PFSK-1 (cell line): ENCODE measurements around the gene CCS.

ENCODE experiments used
- FOXP2 ChIP-seq: optimal IDR thresholded peaks from 2 replicates; pipeline ENCODE3; 2011; ENCODE audit warnings: borderline replicate concordance, control low read depth, inconsistent platforms; ENCODE audit not compliant: insufficient read depth; ENCODE audit errors: extremely low read length, extremely low read depth
- POLR2AphosphoS5 ChIP-seq: IDR thresholded peaks from 2 replicates; pipeline ENCODE4 v1.6.1; 2012; ENCODE audit warnings: low read depth, mild to moderate bottlenecking, control low read depth, low read length, moderate library complexity
- REST ChIP-seq, 2 experiments: IDR thresholded peaks; 2 replicates each; pipeline versions ENCODE4 v1.6.1 to v1.8.0; 2011 to 2012; ENCODE audit warnings: low read depth in 2 of 2, low read length in 2 of 2, control low read depth in 1 of 2, inconsistent platforms in 1 of 2, mild to moderate bottlenecking in 1 of 2, moderate library complexity in 1 of 2; ENCODE audit not compliant: insufficient read depth in 1 of 2
- SIN3A ChIP-seq: IDR thresholded peaks from 2 replicates; pipeline ENCODE4 v1.6.1; 2012; ENCODE audit warnings: mild to moderate bottlenecking, low read length, moderate library complexity, borderline replicate concordance; ENCODE audit not compliant: insufficient read depth
- TAF1 ChIP-seq: IDR thresholded peaks from 2 replicates; pipeline ENCODE4 v1.6.1; 2012; ENCODE audit warnings: low read length, control low read depth, borderline replicate concordance; ENCODE audit not compliant: insufficient read depth

Gene CCS

GRCh38 chr11:66638177-66639065 is 45.4 kb downstream of the CCS start, which contains the start of gene RBM4:
TSS of gene RBM4 (plus strand) at chr11:66638703. CDS start at chr11:66639712, 1,009 bp downstream.
- TF ChIP-seq POLR2AphosphoS5 (peak; percentile 94), REST (IDR thresholded peaks at IDR 0.05; ENCODE audit: insufficient read depth in 1 of 2, low read depth in 2 of 2, low read length in 2 of 2) (peak in 1 of 2 experiments; percentile 41; a peak in 1 of 4 replicates), TAF1 (peak; percentile 95; the same call in 1 of the 2 replicates), FOXP2 (no peak), SIN3A (peak; percentile 63; the same call in 1 of the 2 replicates)

GRCh38 chr11:66639066-66639813 is 46.3 kb downstream of the CCS start:
- TF ChIP-seq TAF1 (peak; percentile 46; the same call in 1 of the 2 replicates), SIN3A (0 out of 2 replicates have a peak, but pooled peaks have one; percentile 53), REST (IDR thresholded peaks at IDR 0.05; ENCODE audit: insufficient read depth in 1 of 2, low read depth in 2 of 2, low read length in 2 of 2) (no peak), FOXP2 (no peak), POLR2AphosphoS5 (no peak; the same call in 1 of the 2 replicates)

- TF ChIP-seq FOXP2 (no peak), REST (IDR thresholded peaks at IDR 0.05; ENCODE audit: insufficient read depth in 1 of 2, low read depth in 2 of 2, low read length in 2 of 2) (no peak), POLR2AphosphoS5 (no peak), TAF1 (no peak), SIN3A (no peak)
Observed at GRCh38 chr11:66641834-66642233, 48.8 kb downstream of the CCS start.

- TF ChIP-seq FOXP2 (no peak), POLR2AphosphoS5 (peak; percentile 24; the same call in 1 of the 2 replicates)
Observed at GRCh38 chr11:66643745-66644437, 50.9 kb downstream of the CCS start.

- TF ChIP-seq REST (IDR thresholded peaks at IDR 0.05; ENCODE audit: insufficient read depth in 1 of 2, low read depth in 2 of 2, low read length in 2 of 2): no peak
- TF ChIP-seq FOXP2: no peak
- TF ChIP-seq TAF1: no peak
- no peak for TF ChIP-seq POLR2AphosphoS5
- no peak for TF ChIP-seq SIN3A
Observed at GRCh38 chr11:66646828-66647227, 53.8 kb downstream of the CCS start.
